Suppressor macrophage treated with lipopolysaccharide for 4 hours (primary cell): Measurements from ENCODE around the gene OTOG.

Experiments used
- DNase-seq: peaks from one replicate; pipeline ENCODE4 v3.0.0-alpha.2; 2020

OTOG gene

GRCh38 chr11:17547051-17547577, at the start of gene OTOG:
TSS of gene OTOG (plus strand) at chr11:17547259. CDS start at chr11:17547373, 114 bp downstream.
- no peak for DNase-seq

- no peak for DNase-seq
These were observed 49.0 kb upstream of the OTOG start for GRCh38 chr11:17498058-17498457.

- DNase-seq: no peak
These were observed 48.6 kb upstream of the OTOG start for GRCh38 chr11:17498475-17498874.

- DNase-seq: no peak
These were observed 46.4 kb upstream of the OTOG start for GRCh38 chr11:17500673-17501072.

GRCh38 chr11:17502630-17503029, 44.4 kb upstream of the OTOG start:
- no peak for DNase-seq

- DNase-seq: peak; percentile 80
These were observed 42.5 kb upstream of the OTOG start for GRCh38 chr11:17504330-17505107.

GRCh38 chr11:17505146-17505545, 41.9 kb upstream of the OTOG start:
- no peak for DNase-seq

GRCh38 chr11:17506314-17506713, 40.7 kb upstream of the OTOG start:
- no peak for DNase-seq

GRCh38 chr11:17506942-17507341, 40.1 kb upstream of the OTOG start:
- no peak for DNase-seq

GRCh38 chr11:17507773-17508172, 39.3 kb upstream of the OTOG start:
- no peak for DNase-seq

- no peak for DNase-seq
These were observed 38.8 kb upstream of the OTOG start for GRCh38 chr11:17508306-17508705.

GRCh38 chr11:17508791-17509190, 38.3 kb upstream of the OTOG start:
- DNase-seq: no peak

- DNase-seq: no peak
These were observed 36.4 kb upstream of the OTOG start for GRCh38 chr11:17510507-17511206.

- DNase-seq: no peak
These were observed 35.5 kb upstream of the OTOG start for GRCh38 chr11:17511571-17511970.

- DNase-seq: no peak
These were observed 35.0 kb upstream of the OTOG start for GRCh38 chr11:17512101-17512500.

GRCh38 chr11:17513853-17514252, 33.2 kb upstream of the OTOG start:
- DNase-seq: no peak

- DNase-seq: no peak
These were observed 32.6 kb upstream of the OTOG start for GRCh38 chr11:17514476-17514875.

- no peak for DNase-seq
These were observed 31.4 kb upstream of the OTOG start for GRCh38 chr11:17515443-17516176.

- no peak for DNase-seq
These were observed 30.4 kb upstream of the OTOG start for GRCh38 chr11:17516551-17517150.

GRCh38 chr11:17517186-17517585, 29.9 kb upstream of the OTOG start:
- DNase-seq: no peak

GRCh38 chr11:17518366-17518765, 28.7 kb upstream of the OTOG start:
- DNase-seq: no peak

- no peak for DNase-seq
These were observed 27.8 kb upstream of the OTOG start for GRCh38 chr11:17519061-17519885.
